HepG2 (cell line): Measurements from ENCODE around the gene MLLT10.

Source experiments
- ESRRA ChIP-seq: sonication (generic); formaldehyde crosslinking; IDR thresholded peaks from 2 replicates; pipeline ENCODE4 v1.5.1; 2020; ENCODE audit warnings: mild to moderate bottlenecking, low read depth, missing genetic modification reagents
- FOXK1 ChIP-seq: sonication (generic); formaldehyde crosslinking; IDR thresholded peaks from 2 replicates; pipeline ENCODE4 v1.4.0; 2020; ENCODE audit warnings: low read depth, missing genetic modification reagents, borderline replicate concordance
- POLR2A ChIP-seq, 2 experiments: IDR thresholded peaks; 2 replicates each; pipeline ENCODE4 v1.6.1; 2011; ENCODE audit warnings: low read depth in 2 of 2, low read length in 2 of 2, mild to moderate bottlenecking in 1 of 2, moderate library complexity in 1 of 2; ENCODE audit not compliant: insufficient read depth in 1 of 2
- POLR2AphosphoS5 ChIP-seq: IDR thresholded peaks from 2 replicates; pipeline ENCODE4 v1.6.1; 2012; ENCODE audit warnings: low read depth, low read length
- YY1 ChIP-seq: IDR thresholded peaks from 2 replicates; pipeline ENCODE4 v1.6.1; 2011; ENCODE audit warnings: low read length, low read depth, moderate library complexity, mild to moderate bottlenecking; ENCODE audit not compliant: insufficient read depth, insufficient replicate concordance
- ZNF121 ChIP-seq: sonication (generic); formaldehyde crosslinking; IDR thresholded peaks from 2 replicates; pipeline ENCODE4 v1.5.0; 2020; ENCODE audit warnings: mild to moderate bottlenecking, missing genetic modification reagents
- ZNF678 ChIP-seq: sonication (generic); formaldehyde crosslinking; IDR thresholded peaks from 2 replicates; pipeline ENCODE4 v1.4.0; 2020; ENCODE audit warnings: mild to moderate bottlenecking, missing genetic modification reagents
- ZNF83 ChIP-seq: sonication (generic); formaldehyde crosslinking; IDR thresholded peaks from 2 replicates; pipeline ENCODE4 v1.4.0; 2020; ENCODE audit warnings: missing genetic modification reagents, mild to moderate bottlenecking, borderline replicate concordance
- TF ChIP-seq, protein P1 (sequence below), 2 experiments: IDR thresholded peaks; 2 replicates each; pipeline ENCODE4 v1.6.1; 2011 to 2012; ENCODE audit warnings: low read length in 2 of 2, borderline replicate concordance in 1 of 2, low read depth in 1 of 2, mild to moderate bottlenecking in 1 of 2, moderate library complexity in 1 of 2
- TF ChIP-seq, protein P2 (sequence below): IDR thresholded peaks from 2 replicates; pipeline ENCODE4 v1.6.1; 2016; ENCODE audit warnings: missing compliant biosample characterization, missing genetic modification reagents, borderline replicate concordance
- TF ChIP-seq, protein P3 (sequence below): IDR thresholded peaks from 2 replicates; pipeline ENCODE4 v1.6.1; 2012; ENCODE audit warnings: inconsistent platforms

- TF ChIP-seq, protein P1, sequence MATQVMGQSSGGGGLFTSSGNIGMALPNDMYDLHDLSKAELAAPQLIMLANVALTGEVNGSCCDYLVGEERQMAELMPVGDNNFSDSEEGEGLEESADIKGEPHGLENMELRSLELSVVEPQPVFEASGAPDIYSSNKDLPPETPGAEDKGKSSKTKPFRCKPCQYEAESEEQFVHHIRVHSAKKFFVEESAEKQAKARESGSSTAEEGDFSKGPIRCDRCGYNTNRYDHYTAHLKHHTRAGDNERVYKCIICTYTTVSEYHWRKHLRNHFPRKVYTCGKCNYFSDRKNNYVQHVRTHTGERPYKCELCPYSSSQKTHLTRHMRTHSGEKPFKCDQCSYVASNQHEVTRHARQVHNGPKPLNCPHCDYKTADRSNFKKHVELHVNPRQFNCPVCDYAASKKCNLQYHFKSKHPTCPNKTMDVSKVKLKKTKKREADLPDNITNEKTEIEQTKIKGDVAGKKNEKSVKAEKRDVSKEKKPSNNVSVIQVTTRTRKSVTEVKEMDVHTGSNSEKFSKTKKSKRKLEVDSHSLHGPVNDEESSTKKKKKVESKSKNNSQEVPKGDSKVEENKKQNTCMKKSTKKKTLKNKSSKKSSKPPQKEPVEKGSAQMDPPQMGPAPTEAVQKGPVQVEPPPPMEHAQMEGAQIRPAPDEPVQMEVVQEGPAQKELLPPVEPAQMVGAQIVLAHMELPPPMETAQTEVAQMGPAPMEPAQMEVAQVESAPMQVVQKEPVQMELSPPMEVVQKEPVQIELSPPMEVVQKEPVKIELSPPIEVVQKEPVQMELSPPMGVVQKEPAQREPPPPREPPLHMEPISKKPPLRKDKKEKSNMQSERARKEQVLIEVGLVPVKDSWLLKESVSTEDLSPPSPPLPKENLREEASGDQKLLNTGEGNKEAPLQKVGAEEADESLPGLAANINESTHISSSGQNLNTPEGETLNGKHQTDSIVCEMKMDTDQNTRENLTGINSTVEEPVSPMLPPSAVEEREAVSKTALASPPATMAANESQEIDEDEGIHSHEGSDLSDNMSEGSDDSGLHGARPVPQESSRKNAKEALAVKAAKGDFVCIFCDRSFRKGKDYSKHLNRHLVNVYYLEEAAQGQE (IDR thresholded peaks at IDR 0.05; ENCODE audit: borderline replicate concordance in 1 of 2, low read depth in 1 of 2, low read length in 2 of 2) = no peak
- no peak for TF ChIP-seq FOXK1 (CRISPR knock-in tag)
- no peak for TF ChIP-seq ZNF678 (CRISPR knock-in tag)
- TF ChIP-seq, protein P2, sequence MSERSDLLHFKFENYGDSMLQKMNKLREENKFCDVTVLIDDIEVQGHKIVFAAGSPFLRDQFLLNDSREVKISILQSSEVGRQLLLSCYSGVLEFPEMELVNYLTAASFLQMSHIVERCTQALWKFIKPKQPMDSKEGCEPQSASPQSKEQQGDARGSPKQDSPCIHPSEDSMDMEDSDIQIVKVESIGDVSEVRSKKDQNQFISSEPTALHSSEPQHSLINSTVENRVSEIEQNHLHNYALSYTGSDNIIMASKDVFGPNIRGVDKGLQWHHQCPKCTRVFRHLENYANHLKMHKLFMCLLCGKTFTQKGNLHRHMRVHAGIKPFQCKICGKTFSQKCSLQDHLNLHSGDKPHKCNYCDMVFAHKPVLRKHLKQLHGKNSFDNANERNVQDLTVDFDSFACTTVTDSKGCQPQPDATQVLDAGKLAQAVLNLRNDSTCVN (CRISPR knock-in tag) = no peak
- no peak for TF ChIP-seq YY1
- no peak for TF ChIP-seq POLR2AphosphoS5
- no peak for TF ChIP-seq ZNF121 (CRISPR knock-in tag)
- no peak; a peak in 1 of 4 replicates for TF ChIP-seq POLR2A (IDR thresholded peaks at IDR 0.05; ENCODE audit: insufficient read depth in 1 of 2, low read depth in 2 of 2, low read length in 2 of 2)
- TF ChIP-seq ESRRA = no peak
- TF ChIP-seq, protein P3, sequence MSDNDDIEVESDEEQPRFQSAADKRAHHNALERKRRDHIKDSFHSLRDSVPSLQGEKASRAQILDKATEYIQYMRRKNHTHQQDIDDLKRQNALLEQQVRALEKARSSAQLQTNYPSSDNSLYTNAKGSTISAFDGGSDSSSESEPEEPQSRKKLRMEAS = no peak
- TF ChIP-seq ZNF83 = no peak
Measured at GRCh38 chr10:21527598-21528235, 6.3 kb upstream of the MLLT10 start.
